ENCODE data around the gene FOXP3.

The FOXP3 gene

GRCh38 chrX:49272421-49272820 lies 7.9 kb upstream of the FOXP3 start:
- no peak for DNase-seq

- DNase-seq = no peak
These were observed 6.8 kb upstream of the FOXP3 start for GRCh38 chrX:49271341-49271740.

DNA sequence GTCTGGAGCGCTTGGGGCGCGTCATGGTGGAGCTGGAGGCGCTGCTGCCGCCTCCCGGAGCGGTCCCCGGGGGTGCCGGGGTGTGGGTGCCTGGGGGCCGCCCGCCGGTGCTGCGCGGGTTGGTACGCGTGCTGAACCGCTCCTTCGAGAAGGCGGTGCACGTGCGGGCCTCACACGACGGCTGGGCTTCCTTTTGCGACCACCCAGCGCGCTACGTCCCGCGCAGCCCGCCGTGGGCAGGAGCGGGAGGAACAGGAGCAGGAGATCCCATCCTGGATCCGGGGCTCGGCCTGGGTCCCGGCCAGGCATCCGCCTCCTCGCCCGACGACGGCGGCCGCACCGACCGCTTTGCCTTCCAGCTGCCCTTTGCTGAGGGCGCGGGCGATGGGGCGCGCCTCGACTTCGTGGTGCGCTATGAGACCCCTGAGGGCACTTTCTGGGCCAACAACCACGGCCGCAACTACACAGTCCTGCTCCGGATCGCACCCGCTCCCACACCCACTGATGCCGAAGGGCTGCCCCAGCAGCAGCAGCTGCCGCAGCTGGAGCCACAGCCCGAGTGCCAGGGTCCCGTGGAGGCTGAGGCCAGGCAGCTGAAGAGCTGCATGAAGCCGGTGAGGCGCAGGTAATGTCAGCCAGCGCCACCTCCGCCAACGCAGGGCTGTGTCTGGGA lies 5.9 kb upstream of the FOXP3 start:
- DNase-seq = no peak

- no peak for DNase-seq
These were observed 5.3 kb upstream of the FOXP3 start, which contains the start of gene PPP1R3F for GRCh38 chrX:49269767-49270248. Gene PPP1R3F, plus strand, starts transcription at chrX:49269793. Its CDS starts 77 bp downstream, at chrX:49269870.

DNA sequence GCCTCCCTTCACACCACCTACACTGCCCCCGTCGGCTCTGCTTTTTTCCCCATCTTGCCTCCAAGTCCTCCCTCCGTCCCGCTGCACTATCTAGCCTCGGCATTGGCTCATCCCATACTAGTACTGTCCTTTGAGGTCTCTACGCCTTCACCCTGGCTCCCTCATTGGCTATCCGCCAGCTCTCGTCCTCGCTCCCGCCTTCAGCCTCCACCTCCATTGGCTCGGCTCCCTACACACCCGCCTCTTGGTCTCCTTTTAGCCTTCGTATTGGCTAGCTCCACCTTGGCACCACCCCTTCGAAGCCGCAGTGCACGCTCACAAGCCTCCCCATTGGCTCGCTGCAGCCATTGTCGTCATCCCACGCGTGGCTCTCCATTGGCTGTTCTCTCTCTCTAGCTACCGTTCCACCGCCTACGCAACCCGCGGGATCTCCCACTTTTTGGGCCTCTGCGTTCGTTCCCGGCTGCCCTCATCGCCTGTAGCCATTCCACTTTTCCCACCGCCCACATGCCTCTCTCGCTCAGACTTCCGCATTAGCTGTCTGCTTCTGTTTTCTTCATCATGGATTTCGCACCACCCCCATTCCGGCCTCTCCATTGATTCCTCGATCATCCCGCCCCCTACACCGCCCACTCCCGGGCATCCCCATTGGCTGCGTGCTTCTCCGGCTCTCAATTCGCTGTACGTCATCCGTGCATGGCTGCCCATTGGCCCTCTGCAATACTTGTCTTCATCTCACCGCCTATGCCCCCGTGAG lies 4.7 kb upstream of the FOXP3 start:
- DNase-seq = peak; percentile 93

GRCh38 chrX:49268702-49269009 lies 4.1 kb upstream of the FOXP3 start:
- no peak for DNase-seq

- no peak for DNase-seq
These were observed 2.3 kb upstream of the FOXP3 start for GRCh38 chrX:49266523-49267445.

DNA sequence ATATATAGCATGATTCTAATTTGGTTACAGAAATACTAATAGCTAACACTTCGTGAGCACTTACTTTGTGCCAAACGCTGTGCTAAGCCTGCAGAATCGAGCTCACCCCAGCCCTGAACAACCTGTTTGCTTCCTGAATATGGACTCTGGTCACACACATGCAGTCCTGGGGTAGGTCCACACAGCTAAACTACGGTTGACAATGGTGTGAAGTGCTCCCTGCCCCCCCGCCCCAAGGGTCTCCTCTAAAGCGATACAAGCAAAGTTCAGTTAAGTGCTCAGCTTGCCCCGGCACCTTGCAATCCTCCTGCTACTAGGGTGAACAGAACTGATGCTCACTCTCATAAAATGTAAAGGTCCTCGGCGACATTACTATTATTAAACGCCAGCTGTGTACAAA lies 879 bp downstream of the FOXP3 start:
- no peak for DNase-seq

DNA sequence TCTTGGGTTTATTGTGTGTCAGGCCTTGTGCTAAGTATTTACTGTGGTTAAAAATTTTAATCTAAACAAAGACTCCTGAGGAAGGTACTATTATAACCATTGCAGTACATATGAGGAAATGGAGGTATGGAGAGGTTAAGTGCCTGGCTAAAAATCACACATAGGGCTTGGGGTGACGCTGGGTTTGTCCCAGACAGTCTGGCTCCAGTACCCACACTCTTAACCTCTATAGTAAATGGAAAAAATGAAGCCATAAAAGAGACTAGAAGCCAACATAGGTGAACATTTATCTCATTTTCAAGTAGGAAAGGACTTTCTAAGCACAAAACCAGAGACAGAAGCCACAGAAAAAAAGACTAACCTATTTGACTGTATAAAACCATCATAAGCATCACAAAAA lies 1.9 kb downstream of the FOXP3 start:
- no peak for DNase-seq

GRCh38 chrX:49260221-49260985 lies 4.1 kb downstream of the FOXP3 start:
- no peak for DNase-seq

- DNase-seq = no peak
These were observed 5.8 kb downstream of the FOXP3 start for GRCh38 chrX:49258749-49259124.

- no peak for DNase-seq
These were observed 6.4 kb downstream of the FOXP3 start for GRCh38 chrX:49257846-49258748.

DNA sequence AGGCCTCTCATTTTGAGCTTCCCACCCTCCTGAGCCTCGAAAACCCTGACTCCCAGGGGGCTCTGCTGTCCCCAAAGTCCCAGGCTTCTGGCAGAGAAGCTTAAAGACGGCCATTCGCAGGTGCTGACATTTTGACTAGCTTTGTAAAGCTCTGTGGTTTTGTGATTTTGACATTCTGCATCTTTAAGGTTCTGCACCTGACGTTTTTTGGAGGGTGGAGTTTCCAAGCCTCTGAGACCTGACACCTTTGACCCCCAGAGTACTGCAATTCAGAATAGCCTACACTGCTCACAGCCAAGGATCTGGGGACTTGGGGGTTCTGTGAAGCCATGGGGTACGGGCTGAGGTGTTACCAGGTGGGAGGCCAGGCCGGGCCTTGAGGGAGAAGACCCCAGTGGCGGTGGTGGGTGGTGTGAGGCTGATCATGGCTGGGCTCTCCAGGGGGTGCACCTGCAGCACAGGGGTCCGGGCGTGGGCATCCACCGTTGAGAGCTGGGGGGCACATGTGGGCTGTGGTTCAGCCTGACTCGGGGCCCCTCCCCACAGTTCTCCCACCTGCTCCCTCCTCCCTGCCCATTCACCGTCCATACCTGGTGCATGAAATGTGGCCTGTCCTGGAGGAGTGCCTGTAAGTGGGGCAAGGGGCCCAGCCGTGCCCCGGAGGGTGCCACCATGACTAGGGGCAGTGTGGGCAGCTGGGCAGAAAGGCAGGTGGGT lies 7.3 kb downstream of the FOXP3 start:
- DNase-seq = no peak

DNA sequence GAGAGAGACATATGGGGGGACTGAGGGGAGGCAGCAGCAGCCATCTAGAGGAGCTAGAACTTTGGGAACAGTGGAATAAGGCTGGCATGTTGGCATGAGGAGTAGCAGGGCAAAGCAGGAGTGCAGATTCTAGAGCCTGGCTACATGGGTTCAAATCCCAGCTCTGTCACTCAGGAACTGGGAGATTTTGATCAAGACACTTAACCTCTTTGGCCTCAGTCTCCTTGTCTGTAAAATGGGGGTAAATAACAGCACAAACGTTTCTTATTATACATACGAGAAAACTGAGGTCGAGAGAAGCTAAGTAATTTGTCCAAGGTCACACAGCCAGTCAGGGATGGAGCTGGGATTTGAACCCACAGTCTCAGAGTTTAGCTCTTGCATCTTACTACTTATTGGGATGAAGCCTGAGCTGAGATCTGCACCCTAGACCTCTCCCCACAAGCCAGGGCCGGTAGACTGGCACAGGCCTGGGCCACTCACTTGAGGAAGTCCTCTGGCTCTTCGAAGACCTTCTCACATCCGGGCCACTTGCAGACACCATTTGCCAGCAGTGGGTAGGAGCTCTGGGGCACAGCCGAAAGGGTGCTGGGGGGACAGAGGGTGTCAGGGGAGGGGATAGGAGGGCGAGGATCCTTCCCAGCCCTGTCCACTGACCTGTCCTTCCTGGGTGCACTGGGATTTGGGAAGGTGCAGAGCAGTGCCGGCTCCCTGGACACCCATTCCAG lies 8.1 kb downstream of the FOXP3 start:
- DNase-seq = no peak

DNA sequence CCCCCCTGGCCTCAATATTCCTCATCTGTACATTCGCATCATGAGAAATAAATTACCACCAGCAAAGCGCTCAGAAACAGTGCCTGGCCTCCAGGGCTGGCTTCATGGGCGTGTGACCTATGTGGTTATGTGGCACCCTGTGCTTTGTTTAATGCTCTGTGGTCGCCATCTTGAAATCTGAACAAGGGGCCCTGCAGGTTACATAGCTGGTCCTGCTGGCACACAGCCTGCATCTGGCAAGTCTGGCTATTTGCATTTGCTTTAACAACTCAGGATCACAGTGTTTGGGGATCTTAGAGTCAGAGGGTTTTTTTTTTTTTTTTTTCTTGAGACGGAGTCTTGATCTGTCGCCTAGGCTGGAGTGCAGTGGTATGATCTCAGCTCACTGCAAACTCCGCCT lies 9.9 kb downstream of the FOXP3 start:
- no peak for DNase-seq

- no peak for DNase-seq
These were observed 13.2 kb downstream of the FOXP3 start for GRCh38 chrX:49251325-49251724.

GRCh38 chrX:49250578-49250977 lies 13.9 kb downstream of the FOXP3 start:
- DNase-seq = no peak

- DNase-seq = no peak
These were observed 14.4 kb downstream of the FOXP3 start for GRCh38 chrX:49250066-49250465.

DNA sequence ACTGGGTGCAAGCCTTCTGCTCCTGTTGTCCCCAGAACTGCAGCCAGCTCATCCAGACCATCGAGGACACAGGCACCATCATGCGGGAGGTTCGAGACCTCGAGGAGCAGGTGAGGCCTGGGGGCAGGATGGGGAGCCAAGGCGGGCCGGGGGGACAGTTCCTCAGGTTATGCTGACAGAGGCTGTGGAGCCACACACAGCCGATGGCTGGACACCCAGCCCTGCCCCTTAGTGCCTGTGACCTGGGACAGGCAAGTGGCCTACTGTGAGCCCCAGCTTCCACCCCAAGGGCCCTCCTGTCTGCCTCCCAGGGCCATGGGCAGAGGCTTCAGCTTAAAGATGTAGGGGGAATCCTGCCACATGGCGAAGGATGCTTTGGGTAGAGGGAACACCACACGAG lies 14.9 kb downstream of the FOXP3 start:
- DNase-seq = no peak

DNA sequence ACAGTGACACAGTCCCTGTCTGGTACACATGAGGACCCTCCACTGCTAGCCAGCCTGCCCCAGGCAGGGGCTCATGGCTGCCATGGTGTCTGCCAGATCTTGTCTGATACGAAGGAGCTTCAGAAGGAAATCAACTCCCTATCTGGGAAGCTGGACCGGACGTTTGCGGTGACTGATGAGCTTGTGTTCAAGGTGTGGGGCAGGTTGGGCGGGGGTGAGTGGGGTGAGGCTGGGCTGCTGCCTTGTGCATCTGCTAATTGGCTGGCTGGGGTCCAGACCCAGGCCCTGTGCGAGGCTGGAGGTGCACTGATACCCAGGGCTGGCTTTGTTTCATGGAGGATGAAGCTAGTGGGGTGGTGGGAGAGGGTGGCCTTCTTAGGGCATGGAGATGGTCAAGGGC lies 15.4 kb downstream of the FOXP3 start:
- no peak for DNase-seq
